HS-5 (cell line): ENCODE measurements around the gene ADTRP.

Experiments
- DNase-seq: peaks from one replicate; pipeline ENCODE4 v3.0.0-alpha.2; 2012; ENCODE audit warnings: low read depth

Gene ADTRP

DNA sequence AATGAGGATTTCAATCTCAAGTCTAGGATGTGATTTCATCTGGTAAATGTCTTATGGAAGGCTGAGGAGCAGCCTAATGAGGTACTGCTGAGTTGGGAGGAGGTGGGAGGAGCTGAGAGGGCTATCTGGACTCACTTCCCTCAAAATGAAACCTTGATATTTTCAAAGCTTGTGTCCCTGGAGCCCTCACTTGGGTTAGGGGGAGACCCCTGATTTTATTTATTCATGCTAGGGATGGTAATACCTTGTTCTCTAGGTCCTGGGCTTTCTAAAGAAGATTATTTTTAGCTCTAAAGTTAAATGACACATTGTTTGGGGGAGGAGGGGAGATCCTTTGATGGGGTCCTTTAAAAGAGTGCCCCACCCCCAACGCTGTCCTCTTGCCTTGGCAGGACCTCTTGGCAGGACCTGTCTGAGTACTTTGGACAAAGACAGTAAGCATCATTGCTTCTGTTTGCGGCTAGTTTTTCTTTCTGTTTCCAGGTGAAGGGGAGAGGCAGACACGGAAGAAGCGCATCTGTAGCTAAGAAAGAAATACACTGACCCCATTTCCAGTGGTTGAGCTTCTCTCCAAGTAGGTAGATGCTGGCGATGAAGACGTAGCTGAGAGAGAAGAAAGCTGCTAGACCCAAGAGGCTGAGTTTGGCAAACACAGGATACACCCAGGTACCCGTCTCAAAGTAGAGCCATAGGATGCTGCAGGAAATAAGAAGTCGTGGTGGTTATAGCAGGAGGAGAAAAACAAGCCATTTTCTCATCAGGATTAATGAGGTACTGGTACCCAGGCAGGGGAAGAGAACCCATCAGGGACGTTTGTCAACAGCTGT is 55.6 kb downstream of the ADTRP start:
- no peak for DNase-seq

DNA sequence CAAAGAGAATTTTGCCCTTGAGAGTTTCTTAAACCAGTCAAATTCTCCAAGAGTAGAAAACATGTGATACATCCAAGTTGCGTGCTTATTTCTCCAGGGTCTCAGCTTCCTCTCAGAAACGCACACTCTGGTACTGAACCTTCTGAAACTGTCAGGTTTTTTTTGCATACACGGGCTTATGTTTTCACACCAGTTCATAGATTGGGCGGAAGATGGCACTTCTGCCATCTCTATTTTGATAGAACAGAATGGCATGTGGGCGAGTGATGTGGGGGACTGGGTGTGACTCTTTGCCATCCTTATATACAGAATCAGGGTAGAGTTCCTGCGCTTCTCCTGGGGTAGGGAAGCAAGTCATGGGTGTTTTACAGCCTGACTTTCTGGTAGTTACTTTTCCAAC is 56.4 kb downstream of the ADTRP start:
- DNase-seq = no peak

DNA sequence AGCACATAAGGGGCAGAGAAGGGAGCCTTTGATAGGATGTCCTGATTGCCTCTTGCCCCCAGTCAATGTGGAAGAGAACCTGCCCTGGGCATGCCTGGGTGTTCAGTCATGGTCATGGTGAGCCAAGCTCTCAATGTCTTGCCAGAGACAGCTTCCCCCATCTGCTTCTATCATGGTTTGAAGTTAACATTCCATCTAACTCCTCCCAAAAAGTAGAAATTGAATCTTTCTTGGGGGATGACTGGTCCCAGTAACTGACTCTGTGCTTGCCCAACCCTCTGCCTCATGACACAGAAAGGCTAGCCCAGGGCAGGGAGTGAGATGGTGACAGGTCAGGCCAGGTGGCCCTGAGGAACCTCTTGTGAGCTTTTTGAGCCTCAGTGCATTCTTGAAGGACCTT is 60.1 kb downstream of the ADTRP start:
- no peak for DNase-seq

DNA sequence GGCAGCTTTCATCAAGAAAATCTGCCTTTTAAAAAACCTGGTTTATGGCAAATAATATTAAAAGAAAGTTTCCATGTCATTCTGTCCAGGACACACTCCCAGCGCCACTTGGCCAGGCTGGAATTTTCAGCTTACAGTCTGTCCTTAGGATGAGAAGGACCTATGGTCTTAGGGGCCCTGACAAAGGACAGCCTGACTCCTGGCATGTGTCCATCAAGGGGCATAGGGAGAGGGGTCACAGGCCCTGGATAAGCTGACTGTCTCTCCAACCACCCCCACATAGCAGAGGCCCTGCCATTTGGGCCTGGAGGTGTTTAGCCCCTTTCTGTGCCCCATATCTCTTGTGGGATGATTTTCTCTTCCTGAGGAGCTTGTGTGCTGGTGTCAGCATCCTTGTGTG is 60.6 kb downstream of the ADTRP start:
- no peak for DNase-seq

DNA sequence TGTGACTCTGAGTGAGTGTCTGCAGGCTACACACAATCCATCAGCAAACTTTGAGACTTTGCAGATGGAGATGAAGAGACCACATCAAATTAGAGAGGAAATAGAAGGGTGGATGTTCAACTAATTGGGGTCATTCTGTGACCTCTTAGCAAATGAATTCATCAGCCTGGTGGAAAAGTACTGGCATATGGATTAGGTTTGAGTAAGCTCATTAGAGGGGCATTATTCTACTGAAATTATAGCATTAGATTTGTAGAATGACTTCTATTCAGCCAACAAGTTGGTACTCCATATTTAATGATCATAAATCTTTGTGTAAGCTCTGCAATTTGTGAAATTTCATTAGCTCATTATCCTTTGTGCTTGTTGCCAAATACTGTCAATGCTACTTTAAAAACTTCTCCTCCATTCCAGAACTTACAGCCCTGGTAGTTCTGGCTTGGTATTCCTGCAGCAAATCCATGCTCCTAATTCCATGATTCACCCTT is 63.8 kb downstream of the ADTRP start:
- DNase-seq = no peak

DNA sequence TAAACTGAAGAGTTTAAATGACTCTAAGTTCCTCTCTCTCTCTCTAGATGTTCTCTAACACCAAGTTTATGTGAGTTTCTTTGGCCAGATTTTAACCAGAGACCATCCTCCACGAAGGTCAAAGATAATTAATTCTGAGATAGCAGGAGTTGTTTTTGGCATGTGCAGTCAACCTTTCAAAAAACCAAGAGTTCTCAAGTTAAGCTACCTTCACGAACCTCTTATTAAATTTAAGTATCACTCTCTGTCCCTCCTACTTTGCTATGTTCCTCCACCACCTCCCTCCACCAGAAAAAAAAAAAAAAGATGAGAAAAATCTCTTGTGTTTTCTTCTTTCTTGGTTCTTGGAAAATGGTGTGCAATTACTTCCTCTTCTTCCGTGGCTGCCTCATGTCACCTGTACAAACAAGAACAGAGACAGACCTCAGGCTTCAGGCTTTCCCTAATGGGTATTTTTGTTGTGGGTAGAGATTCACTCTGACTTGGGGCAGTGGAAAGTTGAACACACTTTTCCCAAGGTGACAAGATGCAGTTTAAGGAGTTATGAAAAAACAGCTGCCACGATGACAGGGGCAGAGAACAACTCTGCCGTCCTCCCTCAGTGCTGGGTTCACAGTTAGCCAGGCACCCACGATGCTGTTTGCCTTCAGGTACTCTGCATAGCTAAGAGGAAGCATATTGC is 64.3 kb downstream of the ADTRP start:
- DNase-seq = no peak

DNA sequence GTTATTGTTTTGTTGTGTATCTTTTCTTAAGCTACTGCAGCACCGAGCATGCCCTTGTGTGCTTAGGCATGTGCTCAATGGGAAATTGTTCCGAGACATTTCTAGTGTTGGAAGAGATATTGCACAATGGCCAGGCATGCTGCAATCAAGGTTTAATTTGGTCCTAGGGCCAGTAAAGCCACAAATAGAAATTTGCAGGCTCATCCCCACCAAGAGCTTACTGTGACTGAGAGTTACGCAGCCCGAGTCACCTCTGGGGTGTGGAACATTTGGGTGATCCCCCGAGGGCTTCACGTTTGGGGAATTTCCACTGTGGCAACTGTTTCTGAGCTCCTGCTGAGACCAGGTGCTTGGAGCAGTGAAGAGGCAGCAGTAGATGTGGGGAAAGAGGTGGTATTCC is 65.8 kb downstream of the ADTRP start:
- DNase-seq = no peak

DNA sequence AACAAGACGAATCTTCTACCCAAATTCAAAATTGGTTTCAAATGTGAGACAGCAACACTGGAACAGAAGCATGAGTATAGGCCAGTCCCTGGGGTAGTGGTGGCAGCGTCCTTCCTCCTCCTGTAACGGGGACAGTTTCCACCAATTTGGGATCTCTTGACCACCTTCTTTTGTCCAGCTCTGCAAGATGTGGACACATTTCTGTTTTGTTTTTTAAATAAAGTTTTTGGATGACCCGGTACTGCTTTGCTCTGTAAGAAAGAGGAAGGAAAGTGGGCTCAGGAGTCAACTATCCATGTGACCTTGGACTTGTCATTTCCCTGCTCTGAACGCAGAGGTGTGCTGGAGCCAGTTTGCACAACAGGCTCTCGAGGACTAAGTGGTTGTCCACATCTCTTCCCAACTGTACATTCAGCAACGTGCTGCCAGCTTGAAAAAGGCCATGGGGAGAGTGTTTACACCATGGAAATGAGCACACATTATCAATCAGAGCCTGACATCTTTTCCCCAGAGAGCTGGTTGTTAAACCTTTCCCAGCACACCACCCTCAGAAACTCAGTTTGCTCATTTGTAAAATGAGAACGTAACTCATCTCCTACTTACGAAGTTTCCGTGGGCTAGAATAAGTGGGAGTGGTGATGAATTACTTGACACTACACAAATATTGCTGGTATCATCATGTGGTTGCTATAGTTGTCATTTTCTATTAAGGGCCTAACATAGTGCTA is 66.5 kb downstream of the ADTRP start:
- no peak for DNase-seq

DNA sequence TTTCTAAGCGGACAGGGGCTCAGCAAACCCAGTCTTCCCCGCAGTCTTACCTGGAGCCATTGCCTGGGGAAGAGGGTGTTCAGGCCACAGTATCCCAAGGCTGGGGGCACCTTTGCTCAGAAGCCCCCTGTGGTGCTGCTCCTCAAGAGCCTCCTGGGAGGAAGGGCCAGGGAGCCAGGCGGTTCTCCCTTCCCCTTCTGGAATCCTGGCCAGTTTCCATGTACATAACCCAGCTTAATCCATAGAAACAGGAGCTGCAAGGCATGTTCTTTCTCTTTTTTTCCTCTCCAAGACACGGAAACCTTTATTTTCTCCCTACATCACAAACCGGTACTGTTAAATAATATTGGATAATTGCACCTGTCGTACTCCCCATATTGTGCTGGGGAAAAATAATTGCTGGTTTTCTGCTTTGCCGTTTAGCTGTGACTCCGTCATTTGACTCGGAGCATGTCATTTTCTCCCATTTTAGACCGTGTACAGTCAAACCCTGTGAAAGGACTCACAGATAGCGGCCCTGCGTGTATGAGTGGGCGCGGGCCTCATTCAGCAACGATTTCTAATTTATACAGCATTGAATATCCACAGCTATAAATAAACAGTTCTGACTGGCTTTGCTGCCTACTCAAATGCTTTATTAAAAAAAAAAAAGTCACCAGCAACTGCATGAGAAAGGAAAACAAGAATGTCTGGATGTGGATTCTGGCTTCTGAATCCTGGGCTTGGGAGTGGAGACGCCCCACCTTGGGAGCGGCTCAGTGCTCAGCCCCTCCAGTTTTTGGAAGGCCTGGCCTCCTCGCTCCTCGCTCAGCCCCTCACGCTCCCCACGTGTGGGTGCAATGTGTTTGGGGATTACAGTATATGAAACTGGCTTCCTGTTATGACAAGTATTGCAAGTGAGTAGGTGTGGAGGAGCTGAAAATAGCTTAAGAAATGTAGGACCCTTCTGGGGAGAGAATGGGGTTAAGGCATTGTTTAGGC is 67.3 kb downstream of the ADTRP start:
- no peak for DNase-seq

DNA sequence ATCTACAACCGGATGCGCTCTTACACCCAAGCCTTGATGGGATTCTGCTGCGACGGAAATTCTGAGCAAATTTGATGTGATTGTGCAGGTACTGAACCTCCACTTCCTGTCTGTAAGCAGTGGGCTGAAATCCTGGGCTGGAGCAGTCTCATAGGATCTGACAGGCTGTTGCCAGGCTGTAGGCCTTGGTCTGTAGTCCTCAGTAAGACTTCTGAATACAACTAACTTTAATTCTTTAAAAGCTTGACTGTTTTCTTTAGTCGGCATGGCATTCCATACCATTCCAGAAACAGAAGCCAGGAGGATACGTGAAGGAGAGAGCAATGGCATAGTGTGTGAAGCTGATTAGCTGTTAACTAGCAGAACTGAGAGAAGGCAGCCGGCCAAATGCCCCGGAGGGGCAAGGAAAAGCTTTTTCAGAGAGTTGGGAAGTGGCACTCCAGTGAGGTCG is 68.3 kb downstream of the ADTRP start:
- DNase-seq = no peak

DNA sequence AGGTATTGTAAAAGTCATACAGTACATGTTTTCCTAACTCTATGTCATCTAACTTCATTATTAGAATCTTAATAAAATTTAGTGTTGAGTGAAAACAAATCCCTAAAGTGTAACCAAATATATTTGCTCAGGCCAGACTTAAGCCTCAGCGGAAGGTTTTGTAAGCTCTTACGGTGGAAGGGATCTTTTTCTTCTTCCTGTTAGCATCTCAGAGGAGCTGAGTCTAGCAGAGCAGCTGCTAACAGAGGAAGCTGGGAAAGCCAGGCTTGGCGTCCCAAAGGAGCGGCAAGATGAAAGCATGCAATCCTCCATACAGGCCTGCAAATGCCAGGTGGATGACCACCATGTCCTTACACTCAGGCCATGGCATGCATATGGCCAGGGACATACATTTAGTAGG is 72.4 kb downstream of the ADTRP start:
- DNase-seq = no peak

DNA sequence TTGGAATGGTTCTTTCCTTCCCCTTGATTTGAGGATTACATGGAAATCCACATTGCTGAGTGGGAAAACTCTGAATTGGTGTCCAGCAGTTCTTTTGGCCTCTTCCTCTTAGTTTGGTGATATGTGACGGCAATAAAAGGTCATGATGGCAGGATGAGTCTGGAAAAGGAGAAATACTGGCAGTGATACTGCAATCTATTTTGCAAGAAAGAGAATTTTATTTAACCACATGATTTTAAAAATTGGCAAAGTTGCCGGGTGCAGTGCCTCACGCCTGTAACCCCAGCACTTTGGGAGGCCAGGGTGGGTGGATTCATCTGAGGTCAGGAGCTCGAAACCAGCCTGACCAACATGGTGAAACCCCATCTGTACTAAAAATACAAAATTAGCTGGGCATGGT is 73.1 kb downstream of the ADTRP start:
- no peak for DNase-seq

DNA sequence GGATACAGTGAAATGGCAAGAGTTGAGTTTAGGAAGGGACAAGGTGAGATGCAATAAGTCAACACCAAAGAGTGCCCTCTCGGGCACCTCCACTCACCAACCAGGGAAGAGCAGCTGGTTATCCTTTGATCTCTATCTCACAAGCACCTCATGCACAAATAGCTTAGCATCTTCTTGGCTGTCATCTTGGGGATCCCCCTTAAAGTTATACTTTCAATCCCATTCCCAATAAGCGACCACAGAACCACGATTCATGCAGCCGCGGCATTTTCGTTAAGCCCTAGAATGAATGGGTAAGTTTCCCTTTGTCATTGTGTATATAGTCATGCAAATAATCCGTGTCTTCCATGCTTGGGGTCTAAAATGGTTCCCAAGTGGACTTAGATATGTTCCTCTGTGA is 73.5 kb downstream of the ADTRP start:
- DNase-seq = no peak

DNA sequence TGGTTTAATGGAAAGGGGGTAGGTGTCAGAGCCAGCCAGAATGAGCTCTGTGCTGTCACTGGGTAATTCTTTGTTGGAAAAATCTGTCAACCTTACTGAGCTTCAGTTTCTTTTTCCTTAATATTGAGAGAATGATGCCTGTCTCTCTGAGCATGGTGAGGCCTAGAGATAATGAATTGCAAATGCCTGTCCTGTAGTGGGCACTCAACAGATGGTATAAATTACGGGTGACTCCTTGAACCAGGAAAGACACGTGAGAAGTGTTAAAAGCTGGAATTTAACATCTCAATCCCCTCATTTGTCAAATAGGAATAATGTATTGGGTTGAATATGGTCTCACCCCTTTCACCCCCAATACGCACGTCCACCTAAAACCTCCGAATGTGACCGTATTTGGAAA is 74.9 kb downstream of the ADTRP start:
- DNase-seq = no peak

DNA sequence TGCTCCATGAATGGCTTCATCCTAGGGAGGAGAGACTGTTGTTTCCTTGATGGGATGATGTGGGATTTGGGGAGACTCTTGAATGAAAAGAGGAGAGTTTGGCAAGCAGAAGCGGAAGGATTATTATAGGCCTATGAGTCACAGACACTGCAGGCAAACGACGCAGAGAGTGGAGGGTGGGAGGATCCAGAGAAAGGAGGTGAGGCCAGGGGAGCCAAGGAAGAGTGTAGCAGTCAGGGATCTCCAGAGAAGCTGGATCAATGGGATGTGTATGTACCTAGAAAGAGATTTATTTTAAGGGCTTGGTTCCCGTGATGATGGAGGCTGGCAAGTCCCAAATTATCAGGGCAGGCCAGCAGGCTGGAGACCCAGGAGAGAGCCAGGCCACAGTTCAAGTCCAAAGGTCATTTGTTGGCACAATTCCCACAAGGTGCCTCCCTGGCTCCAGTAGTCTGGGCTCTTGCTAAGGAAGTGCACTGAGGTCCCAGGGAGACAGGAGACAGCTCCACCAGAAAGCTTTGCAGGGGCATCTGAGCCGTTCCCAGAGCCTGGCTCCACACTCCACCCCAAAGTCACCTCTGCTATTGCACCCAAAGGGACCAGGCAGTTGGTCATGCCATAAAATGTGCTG is 76.0 kb downstream of the ADTRP start:
- no peak for DNase-seq

DNA sequence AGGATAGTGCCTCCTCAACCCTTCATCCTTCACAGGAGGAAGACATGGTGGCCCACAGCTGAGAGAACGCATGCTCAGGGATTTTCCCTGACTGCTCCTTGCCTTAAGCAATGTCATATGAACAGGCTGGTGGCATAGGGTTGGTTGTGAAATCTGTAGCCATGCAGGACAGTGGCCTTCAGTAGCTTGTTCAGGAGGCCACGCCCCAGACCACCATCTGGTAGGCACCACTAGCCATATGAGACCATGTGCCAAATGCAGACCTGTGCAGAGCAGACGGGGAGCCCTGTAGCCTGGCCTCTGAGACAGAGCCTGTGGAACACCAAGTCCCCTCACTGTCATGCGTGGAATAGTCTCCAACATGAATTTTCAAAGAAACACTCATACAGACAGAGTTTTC is 76.5 kb downstream of the ADTRP start:
- DNase-seq = no peak

DNA sequence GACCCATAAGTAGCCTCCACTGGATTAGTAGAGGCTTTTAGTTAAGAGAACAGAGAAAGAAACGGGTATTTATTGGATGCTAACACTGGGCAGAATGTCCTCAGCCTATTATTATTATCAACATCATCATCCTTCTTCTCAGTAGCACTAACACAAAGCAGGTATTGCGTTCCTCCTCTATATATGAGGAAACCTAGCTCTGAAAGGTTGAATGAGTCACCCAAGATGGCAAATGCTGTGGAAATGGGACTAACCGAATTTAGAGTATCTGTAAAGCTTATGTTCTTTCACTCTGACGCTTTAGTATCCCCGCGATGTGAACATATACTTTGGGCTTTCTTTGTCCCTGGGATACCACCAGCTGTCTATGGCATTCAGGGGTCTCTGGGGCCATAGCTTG is 77.0 kb downstream of the ADTRP start:
- DNase-seq = no peak

DNA sequence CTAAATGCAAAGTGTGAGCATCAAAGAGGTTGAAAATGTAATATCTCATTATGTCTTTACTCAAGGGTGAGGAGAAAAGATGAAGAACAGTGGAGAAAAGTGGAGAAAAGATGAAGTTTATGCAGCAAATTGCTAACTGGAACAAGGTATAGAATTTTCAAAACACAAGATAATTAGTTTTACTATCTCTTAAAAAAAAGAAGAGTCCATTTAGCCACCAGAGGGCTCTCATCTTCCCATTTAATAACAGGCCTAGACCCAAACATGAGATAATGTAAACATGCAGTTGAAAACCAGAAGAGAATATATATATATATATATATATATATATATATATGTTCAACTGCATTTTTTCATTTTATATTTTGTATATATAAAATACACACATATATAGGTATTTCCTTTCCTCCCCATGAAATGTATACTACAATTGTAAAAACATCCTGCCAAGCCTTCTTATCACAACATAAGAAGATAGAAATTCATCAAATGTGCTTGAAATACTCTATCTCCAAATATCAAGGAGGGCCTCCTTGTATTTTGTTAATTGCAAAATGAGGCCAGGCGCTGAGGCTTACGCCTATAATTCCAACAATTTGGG is 78.4 kb downstream of the ADTRP start:
- DNase-seq = no peak

DNA sequence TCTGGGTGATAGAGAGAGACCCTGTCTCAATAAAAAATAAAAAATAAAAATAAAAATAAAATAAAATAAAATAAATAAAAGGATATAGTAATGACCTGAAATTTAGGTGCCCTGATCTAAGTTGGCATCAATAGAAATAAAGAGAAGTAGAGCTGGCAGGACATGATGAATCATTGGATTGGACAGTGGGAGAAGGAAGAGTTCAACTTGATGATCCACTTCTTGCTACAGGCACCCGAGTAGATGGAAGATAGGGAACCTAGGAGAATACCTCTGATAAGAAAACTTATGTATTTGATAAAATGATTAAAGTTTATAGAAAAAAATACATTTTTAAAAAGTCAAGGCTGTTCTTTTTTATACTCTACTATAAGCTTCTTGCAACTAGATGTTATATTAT is 79.0 kb downstream of the ADTRP start:
- no peak for DNase-seq

DNA sequence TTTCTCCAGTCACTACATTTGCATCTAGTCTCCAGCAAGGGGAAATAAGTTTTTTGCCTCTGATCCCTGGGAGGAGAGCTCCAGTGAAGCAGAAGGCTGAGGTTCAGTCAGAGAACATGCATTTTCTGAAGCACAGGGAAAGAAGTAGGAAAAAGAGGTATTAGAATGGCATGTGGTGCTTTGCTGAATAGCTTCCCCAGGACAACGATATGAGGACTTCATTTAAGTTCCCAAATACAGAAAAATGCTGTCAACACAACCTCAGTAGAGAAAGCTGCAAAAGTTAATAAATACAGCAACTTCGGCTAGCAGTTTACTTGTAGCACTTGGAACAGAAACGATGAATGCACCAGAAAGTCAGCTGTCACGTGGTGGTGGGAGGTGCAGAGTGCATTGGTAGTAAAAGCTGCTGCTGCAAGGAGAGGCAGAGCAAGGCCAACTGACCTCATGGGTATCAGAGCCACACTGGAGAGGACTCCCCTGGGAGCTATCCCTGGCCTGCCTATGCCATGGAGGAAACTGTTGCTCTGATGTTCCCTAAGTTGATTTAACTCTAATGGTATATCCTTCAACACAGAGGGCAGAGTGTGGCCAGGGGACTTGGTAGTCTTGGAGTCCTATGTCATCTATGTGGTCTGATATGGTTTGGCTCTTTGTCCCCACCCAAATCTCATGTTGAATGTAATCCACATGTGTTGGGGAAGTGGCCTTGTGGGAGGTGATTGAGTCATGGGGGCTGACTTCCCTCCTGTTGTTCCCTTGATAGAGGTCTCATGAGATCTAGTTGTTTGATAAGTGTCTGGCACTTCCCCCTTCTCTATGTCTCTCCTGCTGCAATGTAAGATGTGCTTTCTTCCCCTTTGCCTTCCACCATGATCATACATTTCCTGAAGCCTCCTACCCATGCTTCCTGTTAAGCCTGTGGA is 85.9 kb downstream of the ADTRP start:
- no peak for DNase-seq
